Smooth muscle cell (in vitro differentiated cells): ENCODE results near the gene C9orf152. TPM values are rescaled to one million over a fixed set of nuclear protein-coding genes. Genes with fewer than 3 reads are reported as not detected.

Experiments
- DNase-seq: peaks from one replicate; lab custom pipeline; 2025; ENCODE audit not compliant: unreplicated experiment; lab: John Stamatoyannopoulos, UW
- H2AFZ ChIP-seq: fragments of 200-600 bp; sonication (generic); 2 replicates; pipeline ENCODE4 v1.6.0; 2016; ENCODE audit warnings: antibody characterized with exemption, low read depth, mild to moderate bottlenecking
- H3F3A ChIP-seq: fragments of 200-600 bp; sonication (generic); 2 replicates; pipeline ENCODE4 v1.6.0; 2017; ENCODE audit warnings: antibody characterized with exemption, low read depth
- H3K27ac ChIP-seq: fragments of 200-600 bp; sonication (generic); 2 replicates; pipeline ENCODE4 v1.5.1; 2016; ENCODE audit warnings: low read depth, mild to moderate bottlenecking
- H3K27me3 ChIP-seq: fragments of 200-600 bp; sonication (generic); 2 replicates; pipeline ENCODE4 v1.6.1; 2016; ENCODE audit warnings: low read depth, mild to moderate bottlenecking
- H3K36me3 ChIP-seq: fragments of 200-600 bp; sonication (generic); 2 replicates; pipeline ENCODE4 v1.5.1; 2016; ENCODE audit warnings: low read depth
- H3K4me1 ChIP-seq: fragments of 200-600 bp; sonication (generic); 2 replicates; pipeline ENCODE4 v1.5.1; 2016; ENCODE audit warnings: low read depth
- H3K4me2 ChIP-seq: fragments of 200-600 bp; sonication (generic); 2 replicates; pipeline ENCODE4 v1.6.0; 2016; ENCODE audit warnings: mild to moderate bottlenecking
- H3K4me3 ChIP-seq: fragments of 200-600 bp; sonication (generic); 2 replicates; pipeline ENCODE4 v1.5.1; 2016; ENCODE audit warnings: mild to moderate bottlenecking
- H3K79me2 ChIP-seq: fragments of 200-600 bp; sonication (generic); 2 replicates; pipeline ENCODE4 v1.6.0; 2016; ENCODE audit warnings: low read depth, mild to moderate bottlenecking
- H3K9ac ChIP-seq: fragments of 200-600 bp; sonication (generic); 2 replicates; pipeline ENCODE4 v1.6.0; 2016; ENCODE audit warnings: low read depth
- H3K9me3 ChIP-seq: fragments of 200-600 bp; sonication (generic); replicated peaks from 2 replicates; pipeline ENCODE4 v1.5.1; 2016; ENCODE audit warnings: low read depth
- H4K20me1 ChIP-seq: fragments of 200-600 bp; sonication (generic); 2 replicates; pipeline ENCODE4 v1.6.0; 2016; ENCODE audit warnings: low read depth
- CTCF ChIP-seq: fragments of 200-600 bp; sonication (generic); IDR thresholded peaks from 2 replicates; pipeline ENCODE4 v1.5.1; 2017; ENCODE audit warnings: borderline replicate concordance, mild to moderate bottlenecking, antibody characterized with exemption; ENCODE audit not compliant: insufficient read depth, poor library complexity, severe bottlenecking
- WGBS: methylation state at CpG from one replicate; pipeline ENCODE4 v1.1.7; 2016; ENCODE audit warnings: low lambda C conversion rate; 5-methylcytosine and 5-hydroxymethylcytosine counted together
- polyA plus RNA-seq: library from polyadenylated mRNA; unstranded; fragments of >200 nt; fragmentation: Nextera tagmentation; extraction: Ambion mirVana; gene quantifications from 2 replicates; pipeline ENCODE4 v1.2.1, GENCODE V29; 2016
- total RNA-seq: library from RNA; depleted of rRNA; stranded (reverse); fragments of >200 nt; gene quantifications from 2 replicates; pipeline ENCODE4 v1.2.3, GENCODE V29; 2014

C9orf152 gene
- total and polyA plus RNA-seq, 2 experiments from 2014 or later: not detected

GRCh38 chr9:110248361-110248760 is 40.4 kb upstream of the C9orf152 start:
- H3K4me1 ChIP-seq: no peaks in the 10 kb centered on the region
- H3K9me3 ChIP-seq: no peaks in the 10 kb centered on the region
- peaks cover 10% of the 10 kb centered on the region for H3K36me3 ChIP-seq
- no peak overlapping the region for H3K27ac ChIP-seq
- peaks cover 41% of the 10 kb centered on the region for H3K79me2 ChIP-seq
- H3K27me3 ChIP-seq: no peaks in the 10 kb centered on the region
- no peaks in the 10 kb centered on the region for H3F3A ChIP-seq
- H4K20me1 ChIP-seq: peaks cover 90% of the 10 kb centered on the region
- no peak for TF ChIP-seq CTCF
- no peak overlapping the region for H3K4me3 ChIP-seq
- DNase-seq: no peak
- H3K4me2 ChIP-seq: no peak overlapping the region
- 95% methylated on average over 2 of the region's 2 CpGs for WGBS
- no peak overlapping the region for H2AFZ ChIP-seq
- H3K9ac ChIP-seq: no peak overlapping the region

- no peaks in the 10 kb centered on the region for H3K27me3 ChIP-seq
- H3K79me2 ChIP-seq: peaks cover 21% of the 10 kb centered on the region
- H3K9ac ChIP-seq: no peak overlapping the region
- no peak for DNase-seq
- H3K36me3 ChIP-seq: peaks cover 10% of the 10 kb centered on the region
- H3K4me1 ChIP-seq: no peaks in the 10 kb centered on the region
- no peak overlapping the region for H3K4me3 ChIP-seq
- H4K20me1 ChIP-seq: peaks cover 68% of the 10 kb centered on the region
- TF ChIP-seq CTCF: no peak
- no peak overlapping the region for H3K27ac ChIP-seq
- H2AFZ ChIP-seq: no peak overlapping the region
- H3K9me3 ChIP-seq: no peaks in the 10 kb centered on the region
- H3F3A ChIP-seq: no peaks in the 10 kb centered on the region
- 96% methylated on average over 6 of the region's 6 CpGs for whole genome bisulfite sequencing
- no peak overlapping the region for H3K4me2 ChIP-seq
Measured at GRCh38 chr9:110246214-110246613, 38.3 kb upstream of the C9orf152 start.

GRCh38 chr9:110244616-110245015 is 36.7 kb upstream of the C9orf152 start:
- Histone ChIP-seq H4K20me1 (peaks cover 52% of the 10 kb centered on the region), H3K36me3 (peaks cover 10% of the 10 kb centered on the region)
- 99% methylated on average over 3 of the region's 3 CpGs for WGBS

More at GRCh38 chr9:110244616-110245015, 36.7 kb upstream of the C9orf152 start:
- no peak for TF ChIP-seq CTCF
- Histone ChIP-seq H3K79me2 (peaks cover 5% of the 10 kb centered on the region), H3K4me3 (no peak overlapping the region), H3K4me1 (no peaks in the 10 kb centered on the region), H3K9me3 (no peaks in the 10 kb centered on the region), H3K27ac (no peak overlapping the region), H3K27me3 (no peaks in the 10 kb centered on the region), H3F3A (no peaks in the 10 kb centered on the region), H2AFZ (no peak overlapping the region), H3K4me2 (no peak overlapping the region), H3K9ac (no peak overlapping the region)
- no peak for DNase-seq
